PFSK-1 (cell line): ENCODE measurements around the gene CYS1.

ENCODE experiments used
- FOXP2 ChIP-seq: optimal IDR thresholded peaks from 2 replicates; pipeline ENCODE3; 2011; ENCODE audit warnings: borderline replicate concordance, control low read depth, inconsistent platforms; ENCODE audit not compliant: insufficient read depth; ENCODE audit errors: extremely low read length, extremely low read depth
- POLR2AphosphoS5 ChIP-seq: IDR thresholded peaks from 2 replicates; pipeline ENCODE4 v1.6.1; 2012; ENCODE audit warnings: low read depth, mild to moderate bottlenecking, control low read depth, low read length, moderate library complexity
- SIN3A ChIP-seq: IDR thresholded peaks from 2 replicates; pipeline ENCODE4 v1.6.1; 2012; ENCODE audit warnings: mild to moderate bottlenecking, low read length, moderate library complexity, borderline replicate concordance; ENCODE audit not compliant: insufficient read depth
- TAF1 ChIP-seq: IDR thresholded peaks from 2 replicates; pipeline ENCODE4 v1.6.1; 2012; ENCODE audit warnings: low read length, control low read depth, borderline replicate concordance; ENCODE audit not compliant: insufficient read depth
- TF ChIP-seq, protein P1 (sequence below), 2 experiments: IDR thresholded peaks; 2 replicates each; pipeline versions ENCODE4 v1.6.1 to v1.8.0; 2011 to 2012; ENCODE audit warnings: low read depth in 2 of 2, low read length in 2 of 2, control low read depth in 1 of 2, inconsistent platforms in 1 of 2, mild to moderate bottlenecking in 1 of 2, moderate library complexity in 1 of 2; ENCODE audit not compliant: insufficient read depth in 1 of 2

DNA sequence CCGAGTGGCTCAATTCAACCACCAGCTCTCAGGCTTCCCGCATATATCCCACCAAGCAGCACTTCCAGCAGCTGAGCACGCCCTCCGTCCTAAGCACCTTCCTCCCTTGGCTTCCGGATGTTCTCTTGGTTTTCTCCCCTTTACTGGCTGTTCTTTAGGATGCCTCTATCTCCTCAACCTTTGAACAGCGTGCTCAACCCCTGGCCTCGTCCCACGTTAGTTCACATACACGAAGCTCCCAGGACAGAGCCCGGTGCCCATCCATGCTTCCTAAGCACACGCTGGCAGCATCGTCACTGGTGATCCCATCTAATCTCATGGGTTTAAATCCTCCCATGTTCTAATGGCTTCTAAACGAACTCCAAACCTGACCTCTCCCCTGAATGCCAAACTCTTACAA lies 3.7 kb downstream of the CYS1 start:
- TF ChIP-seq POLR2AphosphoS5 (no peak), SIN3A (no peak), TAF1 (no peak), FOXP2 (no peak)
- TF ChIP-seq, protein P1, sequence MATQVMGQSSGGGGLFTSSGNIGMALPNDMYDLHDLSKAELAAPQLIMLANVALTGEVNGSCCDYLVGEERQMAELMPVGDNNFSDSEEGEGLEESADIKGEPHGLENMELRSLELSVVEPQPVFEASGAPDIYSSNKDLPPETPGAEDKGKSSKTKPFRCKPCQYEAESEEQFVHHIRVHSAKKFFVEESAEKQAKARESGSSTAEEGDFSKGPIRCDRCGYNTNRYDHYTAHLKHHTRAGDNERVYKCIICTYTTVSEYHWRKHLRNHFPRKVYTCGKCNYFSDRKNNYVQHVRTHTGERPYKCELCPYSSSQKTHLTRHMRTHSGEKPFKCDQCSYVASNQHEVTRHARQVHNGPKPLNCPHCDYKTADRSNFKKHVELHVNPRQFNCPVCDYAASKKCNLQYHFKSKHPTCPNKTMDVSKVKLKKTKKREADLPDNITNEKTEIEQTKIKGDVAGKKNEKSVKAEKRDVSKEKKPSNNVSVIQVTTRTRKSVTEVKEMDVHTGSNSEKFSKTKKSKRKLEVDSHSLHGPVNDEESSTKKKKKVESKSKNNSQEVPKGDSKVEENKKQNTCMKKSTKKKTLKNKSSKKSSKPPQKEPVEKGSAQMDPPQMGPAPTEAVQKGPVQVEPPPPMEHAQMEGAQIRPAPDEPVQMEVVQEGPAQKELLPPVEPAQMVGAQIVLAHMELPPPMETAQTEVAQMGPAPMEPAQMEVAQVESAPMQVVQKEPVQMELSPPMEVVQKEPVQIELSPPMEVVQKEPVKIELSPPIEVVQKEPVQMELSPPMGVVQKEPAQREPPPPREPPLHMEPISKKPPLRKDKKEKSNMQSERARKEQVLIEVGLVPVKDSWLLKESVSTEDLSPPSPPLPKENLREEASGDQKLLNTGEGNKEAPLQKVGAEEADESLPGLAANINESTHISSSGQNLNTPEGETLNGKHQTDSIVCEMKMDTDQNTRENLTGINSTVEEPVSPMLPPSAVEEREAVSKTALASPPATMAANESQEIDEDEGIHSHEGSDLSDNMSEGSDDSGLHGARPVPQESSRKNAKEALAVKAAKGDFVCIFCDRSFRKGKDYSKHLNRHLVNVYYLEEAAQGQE (IDR thresholded peaks at IDR 0.05; ENCODE audit: insufficient read depth in 1 of 2, low read depth in 2 of 2, low read length in 2 of 2): no peak
